GM19099 (cell line): Measurements from ENCODE around the gene MSI1.

Source experiments
- POLR2A ChIP-seq: IDR thresholded peaks from 3 replicates; pipeline ENCODE4 v1.6.1; 2011; ENCODE audit warnings: low read depth; ENCODE audit not compliant: insufficient read length; ENCODE audit errors: extremely low read depth

MSI1 gene

GRCh38 chr12:120367924-120368788 is 808 bp downstream of the MSI1 start:
- TF ChIP-seq POLR2A: no peak

- no peak for TF ChIP-seq POLR2A
Measured at GRCh38 chr12:120367233-120367923, 1.6 kb downstream of the MSI1 start.

GRCh38 chr12:120366845-120367232 is 2.1 kb downstream of the MSI1 start:
- no peak for TF ChIP-seq POLR2A

GRCh38 chr12:120366341-120366705 is 2.6 kb downstream of the MSI1 start:
- TF ChIP-seq POLR2A: no peak

- TF ChIP-seq POLR2A: no peak
Measured at GRCh38 chr12:120365675-120366340, 3.2 kb downstream of the MSI1 start.

- TF ChIP-seq POLR2A: no peak
Measured at GRCh38 chr12:120364487-120364886, 4.5 kb downstream of the MSI1 start.

- no peak for TF ChIP-seq POLR2A
Measured at GRCh38 chr12:120363274-120363855, 5.6 kb downstream of the MSI1 start.

GRCh38 chr12:120362516-120363273 is 6.3 kb downstream of the MSI1 start:
- no peak for TF ChIP-seq POLR2A

- no peak for TF ChIP-seq POLR2A
Measured at GRCh38 chr12:120361506-120362208, 7.3 kb downstream of the MSI1 start.

- TF ChIP-seq POLR2A: no peak
Measured at GRCh38 chr12:120359128-120359527, 9.8 kb downstream of the MSI1 start.

- TF ChIP-seq POLR2A: no peak
Measured at GRCh38 chr12:120358412-120359100, 10.4 kb downstream of the MSI1 start.

GRCh38 chr12:120357104-120357503 is 11.9 kb downstream of the MSI1 start:
- TF ChIP-seq POLR2A: no peak

GRCh38 chr12:120356567-120357030 is 12.4 kb downstream of the MSI1 start:
- no peak for TF ChIP-seq POLR2A
